ENCODE measurements around the gene TEAD1.

Gene TEAD1

GRCh38 chr11:12631651-12632050 is 42.6 kb upstream of the TEAD1 start:
- Histone ChIP-seq H3K4me3 (ENCODE audit: low read length) (no peak overlapping the region), H3F3A (ENCODE audit: control insufficient read depth, insufficient read depth) (no peaks in the 10 kb centered on the region), H3K4me2 (ENCODE audit: low read length) (no peak overlapping the region), H3K79me2 (ENCODE audit: control insufficient read depth, low read length) (no peaks in the 10 kb centered on the region), H3K9me2 (replicated peaks; ENCODE audit: control insufficient read depth, low read length) (no peaks in the 10 kb centered on the region), H3K4me1 (ENCODE audit: control insufficient read depth, low read length) (no peaks in the 10 kb centered on the region), H3K36me3 (ENCODE audit: control insufficient read depth, low read length) (no peaks in the 10 kb centered on the region), H3K27me3 (ENCODE audit: control insufficient read depth, low read length) (no peaks in the 10 kb centered on the region), H3K9me3 (ENCODE audit: control insufficient read depth, insufficient read depth, low read length) (no peaks in the 10 kb centered on the region), H3K27ac (ENCODE audit: low read depth, low read length) (no peak overlapping the region), H4K20me1 (ENCODE audit: control insufficient read depth, insufficient read depth, low read depth, low read length) (no peaks in the 10 kb centered on the region)
- TF ChIP-seq CTCF (IDR thresholded peaks at IDR 0.05; ENCODE audit: low read depth, low read length, poor library complexity, severe bottlenecking): no peak
- no peak for TF ChIP-seq EZH2phosphoT487 (IDR thresholded peaks at IDR 0.05; ENCODE audit: borderline replicate concordance, low read length)

- no peak overlapping the region for H3K27ac ChIP-seq (ENCODE audit: low read depth, low read length)
- TF ChIP-seq CTCF (IDR thresholded peaks at IDR 0.05; ENCODE audit: low read depth, low read length, poor library complexity, severe bottlenecking) (no peak), EZH2phosphoT487 (IDR thresholded peaks at IDR 0.05; ENCODE audit: borderline replicate concordance, low read length) (no peak)
- no peaks in the 10 kb centered on the region for H3K27me3 ChIP-seq (ENCODE audit: control insufficient read depth, low read length)
- no peaks in the 10 kb centered on the region for H3K4me1 ChIP-seq (ENCODE audit: control insufficient read depth, low read length)
- no peaks in the 10 kb centered on the region for H3F3A ChIP-seq (ENCODE audit: control insufficient read depth, insufficient read depth)
- H4K20me1 ChIP-seq (ENCODE audit: control insufficient read depth, insufficient read depth, low read depth, low read length): no peaks in the 10 kb centered on the region
- no peaks in the 10 kb centered on the region for H3K79me2 ChIP-seq (ENCODE audit: control insufficient read depth, low read length)
- H3K4me3 ChIP-seq (ENCODE audit: low read length): no peak overlapping the region
- H3K4me2 ChIP-seq (ENCODE audit: low read length): no peak overlapping the region
- H3K9me3 ChIP-seq (ENCODE audit: control insufficient read depth, insufficient read depth, low read length): no peaks in the 10 kb centered on the region
- H3K36me3 ChIP-seq (ENCODE audit: control insufficient read depth, low read length): no peaks in the 10 kb centered on the region
- H3K9me2 ChIP-seq (replicated peaks; ENCODE audit: control insufficient read depth, low read length): no peaks in the 10 kb centered on the region
These were observed 39.9 kb upstream of the TEAD1 start for GRCh38 chr11:12634329-12634728.

GRCh38 chr11:12636871-12637410 is 37.3 kb upstream of the TEAD1 start:
- H3K9me3 ChIP-seq (ENCODE audit: control insufficient read depth, insufficient read depth, low read length): no peaks in the 10 kb centered on the region
- no peak overlapping the region for H3K4me3 ChIP-seq (ENCODE audit: low read length)
- TF ChIP-seq CTCF (IDR thresholded peaks at IDR 0.05; ENCODE audit: low read depth, low read length, poor library complexity, severe bottlenecking) (no peak), EZH2phosphoT487 (IDR thresholded peaks at IDR 0.05; ENCODE audit: borderline replicate concordance, low read length) (no peak)
- H3K36me3 ChIP-seq (ENCODE audit: control insufficient read depth, low read length): no peaks in the 10 kb centered on the region
- H3K4me1 ChIP-seq (ENCODE audit: control insufficient read depth, low read length): no peaks in the 10 kb centered on the region
- H3K27me3 ChIP-seq (ENCODE audit: control insufficient read depth, low read length): no peaks in the 10 kb centered on the region
- H3K9me2 ChIP-seq (replicated peaks; ENCODE audit: control insufficient read depth, low read length): no peaks in the 10 kb centered on the region
- H4K20me1 ChIP-seq (ENCODE audit: control insufficient read depth, insufficient read depth, low read depth, low read length): no peaks in the 10 kb centered on the region
- no peaks in the 10 kb centered on the region for H3K79me2 ChIP-seq (ENCODE audit: control insufficient read depth, low read length)
- H3K27ac ChIP-seq (ENCODE audit: low read depth, low read length): no peak overlapping the region
- no peak overlapping the region for H3K4me2 ChIP-seq (ENCODE audit: low read length)
- no peaks in the 10 kb centered on the region for H3F3A ChIP-seq (ENCODE audit: control insufficient read depth, insufficient read depth)
